PFSK-1 (cell line): ENCODE results near the gene MYCBPAP.

Source experiments
- FOXP2 ChIP-seq: optimal IDR thresholded peaks from 2 replicates; pipeline ENCODE3; 2011; ENCODE audit warnings: borderline replicate concordance, control low read depth, inconsistent platforms; ENCODE audit not compliant: insufficient read depth; ENCODE audit errors: extremely low read length, extremely low read depth
- POLR2AphosphoS5 ChIP-seq: IDR thresholded peaks from 2 replicates; pipeline ENCODE4 v1.6.1; 2012; ENCODE audit warnings: low read depth, mild to moderate bottlenecking, control low read depth, low read length, moderate library complexity
- REST ChIP-seq, 2 experiments: IDR thresholded peaks; 2 replicates each; pipeline versions ENCODE4 v1.6.1 to v1.8.0; 2011 to 2012; ENCODE audit warnings: low read depth in 2 of 2, low read length in 2 of 2, control low read depth in 1 of 2, inconsistent platforms in 1 of 2, mild to moderate bottlenecking in 1 of 2, moderate library complexity in 1 of 2; ENCODE audit not compliant: insufficient read depth in 1 of 2
- SIN3A ChIP-seq: IDR thresholded peaks from 2 replicates; pipeline ENCODE4 v1.6.1; 2012; ENCODE audit warnings: mild to moderate bottlenecking, low read length, moderate library complexity, borderline replicate concordance; ENCODE audit not compliant: insufficient read depth
- TAF1 ChIP-seq: IDR thresholded peaks from 2 replicates; pipeline ENCODE4 v1.6.1; 2012; ENCODE audit warnings: low read length, control low read depth, borderline replicate concordance; ENCODE audit not compliant: insufficient read depth

MYCBPAP gene

GRCh38 chr17:50575581-50576210 is 67.5 kb downstream of the MYCBPAP start:
- TF ChIP-seq REST (IDR thresholded peaks at IDR 0.05; ENCODE audit: insufficient read depth in 1 of 2, low read depth in 2 of 2, low read length in 2 of 2): no peak
- TF ChIP-seq TAF1: no peak
- no peak for TF ChIP-seq SIN3A
- TF ChIP-seq POLR2AphosphoS5: no peak
- TF ChIP-seq FOXP2: no peak

- no peak for TF ChIP-seq TAF1
- TF ChIP-seq REST (IDR thresholded peaks at IDR 0.05; ENCODE audit: insufficient read depth in 1 of 2, low read depth in 2 of 2, low read length in 2 of 2): no peak
- TF ChIP-seq POLR2AphosphoS5: no peak
- TF ChIP-seq FOXP2: no peak
- TF ChIP-seq SIN3A: no peak
These were observed 68.6 kb downstream of the MYCBPAP start for GRCh38 chr17:50576864-50577263.

- TF ChIP-seq TAF1 (no peak), SIN3A (no peak), POLR2AphosphoS5 (no peak), FOXP2 (no peak), REST (IDR thresholded peaks at IDR 0.05; ENCODE audit: insufficient read depth in 1 of 2, low read depth in 2 of 2, low read length in 2 of 2) (no peak)
These were observed 69.3 kb downstream of the MYCBPAP start for GRCh38 chr17:50577451-50577954.

GRCh38 chr17:50578173-50578572 is 69.9 kb downstream of the MYCBPAP start:
- TF ChIP-seq POLR2AphosphoS5 (no peak), TAF1 (no peak), FOXP2 (no peak), SIN3A (no peak), REST (IDR thresholded peaks at IDR 0.05; ENCODE audit: insufficient read depth in 1 of 2, low read depth in 2 of 2, low read length in 2 of 2) (no peak)

GRCh38 chr17:50579399-50579798 is 71.2 kb downstream of the MYCBPAP start:
- TF ChIP-seq SIN3A (no peak), FOXP2 (no peak), REST (IDR thresholded peaks at IDR 0.05; ENCODE audit: insufficient read depth in 1 of 2, low read depth in 2 of 2, low read length in 2 of 2) (no peak), POLR2AphosphoS5 (no peak), TAF1 (no peak)
